Measurements from ENCODE around the gene ZNF550.

DNA sequence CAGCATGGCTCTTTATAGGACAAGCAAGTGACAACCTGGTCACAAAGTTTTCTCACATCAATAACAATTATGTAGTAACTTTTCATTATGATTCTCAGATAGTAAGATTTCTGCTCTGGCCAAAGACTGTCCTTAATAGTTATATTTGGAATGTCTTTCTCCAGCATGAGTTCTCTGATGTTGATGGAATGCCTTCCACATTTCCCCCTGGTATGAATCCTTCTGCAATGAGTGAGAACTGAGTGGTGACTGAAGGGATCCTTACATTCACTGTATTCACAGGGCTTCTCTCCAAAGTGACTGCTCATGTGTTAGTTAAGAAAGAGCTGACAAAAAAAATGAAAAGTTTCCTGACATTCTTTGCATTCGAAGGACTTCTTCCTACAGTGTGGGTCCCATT lies 13.2 kb downstream of the ZNF550 start:
- TF ChIP-seq, protein P1, sequence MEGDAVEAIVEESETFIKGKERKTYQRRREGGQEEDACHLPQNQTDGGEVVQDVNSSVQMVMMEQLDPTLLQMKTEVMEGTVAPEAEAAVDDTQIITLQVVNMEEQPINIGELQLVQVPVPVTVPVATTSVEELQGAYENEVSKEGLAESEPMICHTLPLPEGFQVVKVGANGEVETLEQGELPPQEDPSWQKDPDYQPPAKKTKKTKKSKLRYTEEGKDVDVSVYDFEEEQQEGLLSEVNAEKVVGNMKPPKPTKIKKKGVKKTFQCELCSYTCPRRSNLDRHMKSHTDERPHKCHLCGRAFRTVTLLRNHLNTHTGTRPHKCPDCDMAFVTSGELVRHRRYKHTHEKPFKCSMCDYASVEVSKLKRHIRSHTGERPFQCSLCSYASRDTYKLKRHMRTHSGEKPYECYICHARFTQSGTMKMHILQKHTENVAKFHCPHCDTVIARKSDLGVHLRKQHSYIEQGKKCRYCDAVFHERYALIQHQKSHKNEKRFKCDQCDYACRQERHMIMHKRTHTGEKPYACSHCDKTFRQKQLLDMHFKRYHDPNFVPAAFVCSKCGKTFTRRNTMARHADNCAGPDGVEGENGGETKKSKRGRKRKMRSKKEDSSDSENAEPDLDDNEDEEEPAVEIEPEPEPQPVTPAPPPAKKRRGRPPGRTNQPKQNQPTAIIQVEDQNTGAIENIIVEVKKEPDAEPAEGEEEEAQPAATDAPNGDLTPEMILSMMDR (conservative IDR thresholded peaks at IDR 0.05), result no peak
- TF ChIP-seq EZH2 (IDR thresholded peaks at IDR 0.05; ENCODE audit: low read depth), result no peak
